ENCODE results near the gene QPCT.

Gene QPCT

DNA sequence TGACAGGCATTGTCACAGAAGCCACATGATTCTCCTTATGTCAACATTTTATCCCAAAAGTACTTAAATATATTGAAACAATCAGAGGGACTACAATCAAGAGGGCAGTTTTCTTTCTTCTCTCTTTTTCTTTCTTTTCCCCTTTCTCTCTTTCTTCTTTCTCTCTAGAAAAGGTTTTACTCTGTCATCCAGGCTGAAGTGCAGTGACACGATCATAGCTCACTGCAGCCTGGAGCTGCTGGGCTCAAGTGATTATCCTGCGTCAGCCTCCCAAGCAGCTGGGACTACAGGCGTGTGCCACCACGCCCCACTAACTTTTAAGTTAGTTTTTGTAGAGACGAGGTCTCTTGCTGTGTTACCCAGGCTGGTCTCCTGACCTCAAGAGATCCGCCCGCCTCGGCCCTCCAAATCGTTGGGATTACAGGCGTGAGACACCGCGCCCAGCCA, 18.8 kb upstream of the QPCT start:
- no peak for DNase-seq

DNA sequence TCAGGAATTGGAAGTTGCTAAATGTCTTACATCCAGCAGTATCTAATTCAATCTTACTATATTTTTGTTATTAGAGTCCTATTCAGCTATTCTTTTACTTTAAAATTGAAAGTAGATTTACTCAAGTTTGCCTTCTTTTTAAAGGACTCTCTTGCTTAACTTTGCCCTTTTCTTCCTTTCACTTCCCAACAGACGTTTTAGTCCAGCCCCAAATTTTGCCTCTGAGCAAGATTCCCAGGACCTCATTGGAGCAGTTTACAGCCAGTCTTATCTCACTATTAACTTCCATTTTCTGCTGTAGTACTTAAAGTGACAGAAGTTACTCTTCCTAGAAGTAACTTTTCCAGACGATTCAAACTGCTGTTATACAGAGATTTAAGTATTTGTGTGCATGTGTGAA, 18.1 kb upstream of the QPCT start:
- no peak for DNase-seq

- no peak for DNase-seq
Measured at GRCh38 chr2:37326866-37327634, 17.4 kb upstream of the QPCT start.

DNA sequence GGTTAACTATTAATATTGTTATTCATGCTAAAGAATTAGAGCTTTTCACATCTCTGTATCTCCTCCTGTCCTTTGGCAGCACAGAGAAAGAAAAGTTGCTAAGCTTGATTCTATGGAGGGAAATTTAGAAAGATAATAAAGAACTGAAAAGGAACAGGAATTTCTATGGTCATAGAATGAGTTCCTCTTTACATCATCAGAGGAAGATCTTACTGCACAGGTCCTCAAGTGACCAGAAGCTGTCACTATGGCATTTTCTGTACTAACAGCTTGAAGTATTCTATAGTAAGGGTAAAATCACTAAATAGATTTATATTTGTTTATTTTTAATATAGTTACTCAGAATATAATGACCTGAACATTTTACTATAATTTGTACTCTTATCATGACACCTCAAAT, 13.7 kb upstream of the QPCT start:
- DNase-seq: no peak

DNA sequence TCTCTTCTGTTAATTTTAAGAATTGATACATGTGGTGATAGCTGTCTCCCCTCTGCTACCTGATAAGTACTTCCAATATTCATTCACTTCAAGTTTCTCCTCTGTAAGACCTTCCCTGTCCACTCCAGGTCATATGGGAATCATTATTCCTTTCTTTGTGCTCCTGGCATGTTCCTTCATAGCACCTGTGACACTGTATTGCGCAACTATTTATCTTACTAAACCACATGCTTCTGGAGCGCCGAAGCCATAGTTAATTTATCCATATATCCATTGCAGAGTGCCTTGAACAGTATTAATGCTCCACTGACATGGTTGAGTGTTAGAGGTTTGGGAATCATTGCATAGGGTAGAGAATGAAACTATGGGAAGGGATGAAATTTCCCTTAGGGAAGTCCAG, 11.9 kb upstream of the QPCT start:
- no peak for DNase-seq

- DNase-seq: no peak
Measured at GRCh38 chr2:37333256-37333655, 11.2 kb upstream of the QPCT start.

DNA sequence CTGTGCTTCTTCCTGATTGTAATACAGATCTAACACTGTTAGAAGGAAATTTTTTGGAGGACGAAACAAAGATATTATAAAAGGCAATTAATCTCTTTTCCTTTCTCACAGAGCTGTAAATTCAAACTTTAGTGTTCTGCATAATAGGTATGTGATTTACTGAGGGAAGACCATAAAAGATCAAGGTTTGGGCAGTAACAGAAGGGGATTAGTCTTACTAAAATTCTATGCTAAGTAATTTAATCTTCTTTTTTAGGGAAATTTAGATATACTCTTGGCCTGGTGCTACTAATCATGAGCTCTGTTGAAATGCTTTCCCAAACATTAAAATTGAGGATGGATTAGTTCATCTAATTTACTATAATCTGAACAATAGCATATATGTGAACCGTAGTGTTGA, 8.8 kb upstream of the QPCT start:
- DNase-seq: no peak

- no peak for DNase-seq
Measured at GRCh38 chr2:37337620-37338280, 6.7 kb upstream of the QPCT start.

DNA sequence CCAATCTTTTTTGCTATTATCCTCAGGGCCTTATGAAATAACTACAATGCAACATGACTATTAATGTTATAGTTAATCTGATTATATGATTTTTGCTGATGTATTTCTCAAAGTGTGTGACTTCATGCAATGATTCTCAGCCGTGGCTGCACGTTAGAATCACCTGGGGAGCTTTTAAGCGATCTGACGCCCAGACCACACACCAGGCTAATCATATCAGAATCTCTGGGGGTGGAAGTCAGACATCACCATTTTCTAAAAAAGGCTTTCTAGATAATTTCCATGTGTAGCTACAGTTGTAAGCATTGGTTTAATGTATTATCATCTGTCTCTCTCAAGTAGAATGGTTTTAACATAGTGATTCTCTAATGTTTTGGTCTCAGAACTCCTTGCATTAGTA, 5.5 kb upstream of the QPCT start:
- no peak for DNase-seq

GRCh38 chr2:37340637-37341036, 3.8 kb upstream of the QPCT start:
- no peak for DNase-seq

DNA sequence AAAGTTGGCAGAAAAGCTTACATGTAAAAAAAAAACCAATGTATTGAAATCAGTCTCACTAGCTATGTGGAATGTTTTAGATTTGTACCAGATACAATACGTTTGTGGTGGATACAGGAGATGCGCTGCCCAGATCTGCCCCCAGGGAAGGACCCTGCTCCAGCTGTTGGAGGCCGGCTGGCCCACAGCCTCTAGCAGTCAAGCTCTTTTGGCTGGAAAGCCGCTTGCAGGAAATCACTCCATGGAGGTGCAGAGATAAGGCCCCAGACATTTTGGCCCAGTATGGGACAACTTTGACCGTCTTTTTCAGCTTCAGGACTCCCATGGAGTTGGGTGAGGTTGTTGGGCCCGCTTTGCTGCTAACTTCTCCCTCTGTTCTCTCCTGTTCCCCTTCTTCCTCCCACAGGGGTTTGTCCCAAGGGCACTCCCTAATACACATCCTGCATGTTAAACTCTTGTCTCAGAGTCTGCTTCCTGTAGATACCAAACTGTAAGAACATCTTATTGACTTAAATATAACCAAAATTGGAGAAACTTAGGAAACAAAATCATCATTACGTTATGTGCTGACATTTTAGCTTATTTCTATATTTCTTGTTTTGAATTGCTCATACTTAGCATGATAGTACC, 1.7 kb upstream of the QPCT start:
- no peak for DNase-seq

GRCh38 chr2:37343537-37344434, 644 bp upstream of the QPCT start:
- no peak for DNase-seq

GRCh38 chr2:37348155-37348554, 3.7 kb downstream of the QPCT start:
- no peak for DNase-seq

DNA sequence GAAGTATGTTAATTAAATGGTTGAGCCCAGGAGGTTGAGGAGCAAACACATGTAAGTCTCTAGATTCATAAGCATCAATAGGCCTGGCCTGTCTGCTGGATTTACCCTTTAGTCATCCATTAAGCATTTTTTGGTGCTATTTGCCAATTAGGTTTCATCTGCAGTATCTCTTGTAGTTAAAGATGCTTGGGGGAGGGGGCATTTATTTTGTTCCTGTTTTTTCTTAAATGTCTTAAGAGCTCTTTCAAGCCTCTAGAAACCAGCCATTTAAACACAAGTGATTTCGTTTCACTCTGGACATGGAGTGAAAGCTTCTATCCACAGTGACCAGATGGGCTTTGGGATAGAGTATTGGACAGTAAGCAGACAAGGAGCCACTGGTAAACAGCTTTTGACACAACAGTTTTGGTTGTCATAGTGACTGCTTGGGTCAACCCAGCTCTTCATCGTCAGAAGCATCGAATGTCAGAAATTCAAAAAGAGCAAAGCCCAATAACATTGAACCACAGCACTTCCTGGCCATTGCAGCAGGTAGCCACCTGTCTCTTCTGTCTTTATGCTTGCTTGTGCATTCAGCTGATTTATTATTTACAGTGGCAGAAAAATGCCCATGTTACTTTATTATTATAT, 4.9 kb downstream of the QPCT start:
- DNase-seq: no peak

DNA sequence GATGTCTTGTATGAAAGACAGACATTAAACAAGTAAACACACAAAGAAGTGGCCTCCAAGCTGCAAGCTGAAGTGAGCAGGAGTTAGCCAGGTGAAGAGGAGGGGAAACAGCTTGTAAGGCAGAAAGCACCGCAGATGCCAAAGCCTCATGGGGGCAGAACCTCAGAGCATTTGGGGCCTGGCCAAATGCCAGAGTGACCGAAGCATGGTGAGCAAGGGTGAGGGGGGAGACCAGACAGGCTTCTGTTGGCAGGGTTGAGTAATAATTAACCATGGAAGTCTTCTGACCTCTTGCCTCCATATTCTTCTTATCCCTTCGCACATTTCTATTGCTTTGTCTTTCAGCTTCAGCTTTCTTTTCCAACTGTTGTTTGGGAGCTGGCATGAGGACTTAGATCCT, 5.6 kb downstream of the QPCT start:
- no peak for DNase-seq

GRCh38 chr2:37354531-37354930, 10.1 kb downstream of the QPCT start:
- no peak for DNase-seq

DNA sequence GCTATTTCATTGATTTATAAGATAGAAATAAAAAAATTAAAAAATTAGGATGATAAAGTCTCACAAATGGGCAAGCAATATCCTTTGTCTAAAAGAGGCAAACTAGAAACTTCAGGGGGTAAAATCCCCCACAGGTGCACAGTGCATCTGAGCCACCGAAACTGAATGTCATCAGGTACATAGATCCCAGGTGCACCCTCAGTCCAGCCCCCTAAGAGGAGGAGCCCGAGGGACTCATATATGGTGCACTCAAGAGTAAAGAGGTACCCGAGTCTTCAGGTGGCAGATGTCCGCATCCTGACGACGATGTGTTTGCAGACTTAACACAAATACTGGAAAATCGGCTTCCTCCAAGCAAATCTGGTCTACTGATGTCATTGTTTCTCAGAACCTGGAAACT, 11.3 kb downstream of the QPCT start:
- DNase-seq: no peak

DNA sequence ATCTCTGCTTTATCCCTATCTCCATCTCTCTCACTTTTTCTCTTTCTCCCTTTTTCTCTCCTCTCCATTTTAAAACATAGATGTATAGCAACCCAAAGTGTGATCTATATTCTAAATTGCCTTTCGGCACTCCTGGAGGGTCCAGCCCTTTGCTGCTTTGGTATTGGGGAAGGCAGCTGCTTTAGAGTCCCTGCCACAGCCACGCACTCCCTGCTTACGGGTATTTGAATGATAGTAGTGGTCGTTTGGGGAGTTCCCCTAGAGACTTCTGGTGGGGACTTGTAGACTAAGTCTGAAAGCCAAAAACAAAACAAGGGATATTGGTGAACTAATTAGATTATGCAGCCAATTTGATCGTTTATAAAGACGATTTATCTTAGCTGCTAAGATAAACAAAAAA, 11.9 kb downstream of the QPCT start:
- DNase-seq: no peak

GRCh38 chr2:37357069-37357468, 12.6 kb downstream of the QPCT start:
- DNase-seq: no peak

DNA sequence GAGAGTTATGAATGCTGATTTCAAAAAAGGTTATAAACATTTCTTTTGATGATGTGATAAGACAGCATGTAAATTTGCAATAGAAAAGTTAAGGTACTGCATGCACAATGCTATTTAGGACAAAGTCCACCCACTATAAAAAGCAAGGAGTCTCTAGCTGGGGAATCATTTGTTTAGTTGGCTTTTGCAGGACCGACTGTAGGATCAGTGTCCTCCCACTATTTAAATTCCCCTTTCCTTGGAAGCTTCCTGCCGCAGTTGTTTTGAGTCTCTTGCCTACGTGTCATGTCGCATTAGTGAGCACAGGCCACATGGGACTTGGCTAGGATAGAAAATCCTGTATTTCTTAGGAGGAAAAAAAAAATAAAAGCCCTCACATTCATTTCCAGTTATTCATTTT, 13.1 kb downstream of the QPCT start:
- no peak for DNase-seq

DNA sequence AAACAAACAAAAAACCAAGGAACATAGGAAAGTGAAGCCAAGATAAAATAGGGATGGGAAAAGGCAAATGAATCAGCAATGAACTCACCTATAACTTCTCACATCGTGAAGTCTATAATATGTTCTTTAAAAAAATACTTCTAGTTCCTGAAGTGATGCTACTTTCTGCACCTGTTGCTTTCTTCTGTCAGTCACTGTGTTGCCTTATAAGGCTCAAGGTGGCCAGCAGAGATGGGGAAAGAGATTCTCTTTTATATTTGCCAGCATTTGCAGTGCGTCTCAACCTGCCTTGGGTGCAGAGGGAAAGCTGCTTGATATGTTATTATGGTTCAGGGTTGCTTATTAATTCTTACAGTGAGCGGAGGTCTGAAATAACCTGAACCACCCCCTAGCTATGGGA, 14.0 kb downstream of the QPCT start:
- no peak for DNase-seq

DNA sequence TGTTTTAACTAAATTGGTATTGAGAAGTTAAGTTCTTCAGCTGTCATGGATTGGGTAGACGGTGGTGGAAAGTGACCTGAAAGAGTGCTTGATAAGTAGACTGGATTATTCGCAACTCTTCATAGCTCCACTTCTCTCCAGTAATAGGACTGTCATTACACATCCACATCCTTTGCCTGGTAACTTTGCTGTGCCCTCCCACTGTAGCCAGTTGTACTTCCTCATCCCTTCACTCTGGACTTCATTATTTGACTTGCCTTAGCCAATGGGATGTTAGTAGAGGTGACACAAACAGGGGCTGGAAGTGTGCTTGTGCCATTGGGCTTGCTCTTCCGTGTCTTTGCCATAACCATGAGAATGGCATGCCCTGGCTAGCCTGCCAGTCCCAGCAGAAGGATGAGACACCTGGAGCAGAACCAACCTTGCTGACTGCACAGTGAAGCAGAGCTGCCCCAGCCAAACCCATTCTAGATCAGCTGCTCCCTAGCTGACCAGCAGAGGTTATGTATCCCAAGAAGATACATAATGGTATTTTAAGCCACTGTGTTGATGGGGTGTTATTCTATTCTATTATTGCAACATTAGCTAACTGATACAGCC, 16.9 kb downstream of the QPCT start:
- DNase-seq: no peak

Measured in activated CD4-positive, alpha-beta T cell treated with anti-CD3 and anti-CD28 coated beads, Interleukin-2, Interleukin-6, amounts not matched to agents 100 ng/mL and 50 ng/mL, durations not matched to agents 16 hours and 8 hours (primary cell).